Measurements from ENCODE around the gene FAM219A.
A peak's percentile ranks its signal among the peaks of the same experiment; 100 is the strongest.

FAM219A gene

GRCh38 chr9:34463098-34463900, 4.9 kb upstream of the FAM219A start:
- ChIA-PET CTCF (interaction anchor here (0.7 to 5.8 kb wide), 14 partner anchors 9 to 239 kb away, joined by 3 to 34 read pairs (median 3); no protein-coding TSS in a partner anchor), POLR2A (no interaction called here)
- DNase-seq (ENCODE audit: low read depth, low spot score), result no peak
- no peak overlapping the region for H3K4me3 ChIP-seq (ENCODE audit: low read depth, low read length)
- TF ChIP-seq CTCF (IDR thresholded peaks at IDR 0.05; ENCODE audit: insufficient read depth, low read length, missing control alignments), result no peak

- H3K4me3 ChIP-seq (ENCODE audit: low read depth, low read length), result no peak overlapping the region
- no peak for DNase-seq (ENCODE audit: low read depth, low spot score)
- ChIA-PET POLR2A (interaction anchor here (0.6 kb wide), 1 partner anchor 1337 kb away, joined by 3 read pairs; no protein-coding TSS in a partner anchor), CTCF (interaction anchor here (0.8 to 1.4 kb wide), 6 partner anchors 27 to 141 kb away, joined by 3 to 6 read pairs (median 4); no protein-coding TSS in a partner anchor)
- no peak for TF ChIP-seq CTCF (IDR thresholded peaks at IDR 0.05; ENCODE audit: insufficient read depth, low read length, missing control alignments)
These were observed 1.6 kb upstream of the FAM219A start for GRCh38 chr9:34459941-34460340.

- H3K4me3 ChIP-seq (ENCODE audit: low read depth, low read length), result no peak overlapping the region
- no peak for TF ChIP-seq CTCF (IDR thresholded peaks at IDR 0.05; ENCODE audit: insufficient read depth, low read length, missing control alignments)
- DNase-seq (ENCODE audit: low read depth, low spot score), result no peak
- POLR2A ChIA-PET, result interaction anchor here (0.6 kb wide), 1 partner anchor 1338 kb away, joined by 3 read pairs; no protein-coding TSS in a partner anchor
- CTCF ChIA-PET, result interaction anchor here (1.3 to 1.4 kb wide), 2 partner anchors 48 to 56 kb away, joined by 4 to 5 read pairs; no protein-coding TSS in a partner anchor
These were observed 986 bp upstream of the FAM219A start for GRCh38 chr9:34459356-34459755.

GRCh38 chr9:34458959-34459340, 580 bp upstream of the FAM219A start:
- POLR2A ChIA-PET, result interaction anchor here (0.6 to 1.0 kb wide), 5 partner anchors 10 to 1338 kb away, joined by 3 read pairs; partner anchors contain the start of gene SIGMAR1
- peak overlapping the region; percentile 57 for H3K4me3 ChIP-seq (ENCODE audit: low read depth, low read length)
- no peak for DNase-seq (ENCODE audit: low read depth, low spot score)
- no peak for TF ChIP-seq CTCF (IDR thresholded peaks at IDR 0.05; ENCODE audit: insufficient read depth, low read length, missing control alignments)
- CTCF ChIA-PET, result interaction anchor here (1.4 kb wide), 1 partner anchor 55 kb away, joined by 5 read pairs; no protein-coding TSS in a partner anchor

- no peak for TF ChIP-seq CTCF (IDR thresholded peaks at IDR 0.05; ENCODE audit: insufficient read depth, low read length, missing control alignments)
- peak; percentile 24 for DNase-seq (ENCODE audit: low read depth, low spot score)
- CTCF ChIA-PET, result interaction anchor here (1.3 to 5.9 kb wide), 6 partner anchors 12 to 134 kb away, joined by 3 to 43 read pairs (median 10); no protein-coding TSS in a partner anchor
- POLR2A ChIA-PET, result interaction anchor here (1.0 kb wide), 1 partner anchor 11 kb away, joined by 3 read pairs; no protein-coding TSS in a partner anchor
- H3K4me3 ChIP-seq (ENCODE audit: low read depth, low read length), result peak overlapping the region; percentile 84
These were observed 931 bp downstream of the FAM219A start for GRCh38 chr9:34457266-34458012.
